ENCODE data around the gene C15orf62.

The C15orf62 gene

DNA sequence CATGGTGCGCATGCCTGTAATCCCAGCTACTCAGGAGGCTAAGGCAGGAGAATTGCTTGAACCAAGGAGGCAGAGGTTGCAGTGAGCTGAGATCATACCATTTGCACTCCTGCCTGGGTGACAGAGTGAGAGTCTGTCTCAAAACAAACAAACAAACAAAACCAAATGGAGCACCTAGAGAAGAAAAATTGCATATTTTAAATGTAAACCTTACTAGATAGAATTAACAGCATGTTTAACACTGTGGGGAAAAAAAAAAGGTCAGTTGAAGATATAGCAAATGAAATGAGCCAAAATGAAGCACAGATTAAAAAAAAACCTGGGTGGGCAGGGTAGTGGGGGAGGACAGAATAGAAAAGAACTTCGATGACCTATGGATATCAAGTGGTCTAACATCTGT lies 51.4 kb downstream of the C15orf62 start:
- no peaks in the 10 kb centered on the region for H3K4me1 ChIP-seq (ENCODE audit: control insufficient read depth, insufficient read depth, low read length, unreplicated experiment)
- no peak overlapping the region for H3K27ac ChIP-seq (ENCODE audit: low read depth, low read length)
- no peak overlapping the region for H2AFZ ChIP-seq (ENCODE audit: low read length, unreplicated experiment)
- no peaks in the 10 kb centered on the region for H3K36me3 ChIP-seq (ENCODE audit: insufficient read depth, low read length)
- no peak overlapping the region for H3K4me3 ChIP-seq (ENCODE audit: low read depth, low read length)
- no peaks in the 10 kb centered on the region for H3K27me3 ChIP-seq (ENCODE audit: insufficient read depth, low read length)
- H3K79me2 ChIP-seq (ENCODE audit: control insufficient read depth, insufficient read depth, low read length, unreplicated experiment): no peaks in the 10 kb centered on the region
